ENCODE results near the gene SORCS1. TPM values are rescaled to one million over a fixed set of nuclear protein-coding genes. Genes with fewer than 3 reads are reported as not detected.
A peak's percentile ranks its signal among the peaks of the same experiment; 100 is the strongest.

Gene SORCS1
- total RNA-seq, 6 experiments from 2014 or later = 0.09 to 0.14 (median 0.10) TPM; not detected in 3

- H3K4me3 Mint-ChIP-seq = no peak overlapping the region
- H3K36me3 Mint-ChIP-seq (ENCODE audit: low read depth) = no peaks in the 10 kb centered on the region
- no peaks in the 10 kb centered on the region for H3K9me3 Mint-ChIP-seq
- H3K27ac Mint-ChIP-seq = no peak overlapping the region
- no peak for DNase-seq
- TF ChIP-seq CTCF (IDR thresholded peaks at IDR 0.05) = no peak
- H3K27me3 Mint-ChIP-seq (ENCODE audit: insufficient read depth) = peaks cover 2% of the 10 kb centered on the region
- peaks cover 26% of the 10 kb centered on the region for H3K4me1 Mint-ChIP-seq (ENCODE audit: low read depth)
Observed at GRCh38 chr10:106577266-106577665, 587.2 kb downstream of the SORCS1 start.

DNA sequence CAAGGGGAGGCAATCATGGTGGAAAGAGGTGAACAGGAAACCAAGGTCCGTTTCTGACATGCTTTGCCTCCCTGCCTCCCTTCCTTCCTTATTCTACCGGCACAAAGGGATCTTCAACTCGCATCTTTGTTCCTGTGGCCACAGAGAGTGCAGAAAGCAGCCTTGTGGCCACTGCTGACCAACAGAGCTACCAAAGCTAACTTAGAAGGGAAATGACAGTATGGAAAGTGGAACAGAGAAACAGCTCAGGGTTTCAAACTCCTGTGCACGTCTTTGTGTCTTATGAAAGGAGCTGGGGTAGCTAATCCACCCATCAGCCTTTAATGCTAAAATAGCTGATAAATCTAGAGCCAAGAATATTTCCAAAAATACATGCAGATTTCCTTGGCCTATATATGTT is 588.0 kb downstream of the SORCS1 start:
- H3K4me1 Mint-ChIP-seq (ENCODE audit: low read depth) = peaks cover 26% of the 10 kb centered on the region
- H3K4me3 Mint-ChIP-seq = no peak overlapping the region
- H3K36me3 Mint-ChIP-seq (ENCODE audit: low read depth) = no peaks in the 10 kb centered on the region
- H3K9me3 Mint-ChIP-seq = no peaks in the 10 kb centered on the region
- DNase-seq = no peak
- no peak overlapping the region for H3K27ac Mint-ChIP-seq
- TF ChIP-seq CTCF (IDR thresholded peaks at IDR 0.05) = no peak
- H3K27me3 Mint-ChIP-seq (ENCODE audit: insufficient read depth) = peaks cover 2% of the 10 kb centered on the region

- Mint-ChIP-seq H3K4me1 (ENCODE audit: low read depth) (peaks cover 39% of the 10 kb centered on the region), H3K4me3 (peak overlapping the region; percentile 15), H3K9me3 (no peaks in the 10 kb centered on the region), H3K27ac (peak overlapping the region; percentile 78), H3K27me3 (ENCODE audit: insufficient read depth) (peaks cover 2% of the 10 kb centered on the region), H3K36me3 (ENCODE audit: low read depth) (no peaks in the 10 kb centered on the region)
- DNase-seq = peak; percentile 55
- TF ChIP-seq CTCF (IDR thresholded peaks at IDR 0.05) = no peak
Observed at GRCh38 chr10:106573106-106573505, 591.4 kb downstream of the SORCS1 start.

- Mint-ChIP-seq H3K36me3 (ENCODE audit: low read depth) (no peaks in the 10 kb centered on the region), H3K9me3 (no peaks in the 10 kb centered on the region), H3K4me3 (no peak overlapping the region; the same call in 1 of the 2 replicates), H3K27ac (peak overlapping the region; percentile 66), H3K4me1 (ENCODE audit: low read depth) (peaks cover 42% of the 10 kb centered on the region), H3K27me3 (ENCODE audit: insufficient read depth) (peaks cover 2% of the 10 kb centered on the region; the same call in 1 of the 2 replicates)
- peak; percentile 65 for DNase-seq
- TF ChIP-seq CTCF (IDR thresholded peaks at IDR 0.05) = peak; percentile 88
Observed at GRCh38 chr10:106571192-106571946, 593.1 kb downstream of the SORCS1 start.

DNA sequence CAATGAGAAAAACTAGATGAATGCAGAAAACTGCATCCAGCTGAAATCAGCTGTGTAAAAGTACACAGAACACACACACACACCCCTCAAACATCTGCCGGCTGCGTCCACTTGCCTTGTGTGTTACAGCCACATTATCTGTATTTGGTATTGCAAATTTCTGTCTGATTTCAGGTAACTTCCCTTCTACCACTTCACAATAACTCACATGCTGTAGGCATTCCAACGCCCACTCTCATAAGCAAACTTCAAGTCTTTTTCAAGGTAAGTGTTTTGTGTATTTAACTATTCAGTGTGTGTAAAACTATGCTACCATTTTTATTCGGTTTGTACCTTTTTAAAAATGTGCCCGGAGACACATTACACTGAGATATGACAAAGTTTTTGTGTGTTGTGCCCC is 594.2 kb downstream of the SORCS1 start:
- Mint-ChIP-seq H3K36me3 (ENCODE audit: low read depth) (no peaks in the 10 kb centered on the region), H3K27ac (no peak overlapping the region; the same call in 1 of the 2 replicates), H3K4me3 (no peak overlapping the region), H3K9me3 (no peaks in the 10 kb centered on the region), H3K27me3 (ENCODE audit: insufficient read depth) (no peaks in the 10 kb centered on the region; the same call in 1 of the 2 replicates), H3K4me1 (ENCODE audit: low read depth) (peaks cover 53% of the 10 kb centered on the region)
- no peak for TF ChIP-seq CTCF (IDR thresholded peaks at IDR 0.05)
- no peak for DNase-seq
